Central memory CD4-positive, alpha-beta T cell (primary cell): Measurements from ENCODE around the gene IFI27L1.

ENCODE experiments used
- DNase-seq: peaks from one replicate; pipeline ENCODE4 v3.0.0; 2022

IFI27L1 gene

GRCh38 chr14:94081386-94081820, 293 bp downstream of the IFI27L1 start:
- no peak for DNase-seq

GRCh38 chr14:94087891-94088290, 6.8 kb downstream of the IFI27L1 start:
- DNase-seq, result no peak

- no peak for DNase-seq
These were observed 7.4 kb downstream of the IFI27L1 start for GRCh38 chr14:94088516-94088915.

- no peak for DNase-seq
These were observed 8.4 kb downstream of the IFI27L1 start for GRCh38 chr14:94089479-94089878.

- DNase-seq, result no peak
These were observed 12.3 kb downstream of the IFI27L1 start for GRCh38 chr14:94093418-94093817.

GRCh38 chr14:94097091-94097490, 16.0 kb downstream of the IFI27L1 start:
- DNase-seq, result no peak

GRCh38 chr14:94098326-94098992, 17.3 kb downstream of the IFI27L1 start:
- no peak for DNase-seq

- DNase-seq, result no peak
These were observed 17.9 kb downstream of the IFI27L1 start for GRCh38 chr14:94099006-94099405.

GRCh38 chr14:94100847-94101246, 19.7 kb downstream of the IFI27L1 start:
- no peak for DNase-seq

DNA sequence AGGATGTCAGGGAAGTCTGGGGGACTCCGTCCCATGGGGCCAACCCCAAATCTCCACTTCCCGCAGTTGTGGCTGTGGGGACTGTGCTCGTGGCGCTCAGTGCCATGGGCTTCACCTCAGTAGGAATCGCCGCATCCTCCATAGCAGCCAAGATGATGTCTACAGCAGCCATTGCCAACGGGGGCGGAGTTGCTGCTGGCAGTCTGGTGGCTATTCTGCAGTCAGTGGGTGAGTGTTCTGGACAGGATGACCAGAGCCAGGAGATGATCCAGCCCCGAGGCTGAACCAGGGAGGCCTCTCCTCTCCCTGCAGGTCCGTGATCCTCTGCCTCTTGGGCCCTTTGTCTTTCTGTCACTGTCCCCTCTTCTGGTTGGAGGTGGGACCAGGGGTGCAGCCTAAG, 20.6 kb downstream of the IFI27L1 start:
- DNase-seq, result no peak

DNA sequence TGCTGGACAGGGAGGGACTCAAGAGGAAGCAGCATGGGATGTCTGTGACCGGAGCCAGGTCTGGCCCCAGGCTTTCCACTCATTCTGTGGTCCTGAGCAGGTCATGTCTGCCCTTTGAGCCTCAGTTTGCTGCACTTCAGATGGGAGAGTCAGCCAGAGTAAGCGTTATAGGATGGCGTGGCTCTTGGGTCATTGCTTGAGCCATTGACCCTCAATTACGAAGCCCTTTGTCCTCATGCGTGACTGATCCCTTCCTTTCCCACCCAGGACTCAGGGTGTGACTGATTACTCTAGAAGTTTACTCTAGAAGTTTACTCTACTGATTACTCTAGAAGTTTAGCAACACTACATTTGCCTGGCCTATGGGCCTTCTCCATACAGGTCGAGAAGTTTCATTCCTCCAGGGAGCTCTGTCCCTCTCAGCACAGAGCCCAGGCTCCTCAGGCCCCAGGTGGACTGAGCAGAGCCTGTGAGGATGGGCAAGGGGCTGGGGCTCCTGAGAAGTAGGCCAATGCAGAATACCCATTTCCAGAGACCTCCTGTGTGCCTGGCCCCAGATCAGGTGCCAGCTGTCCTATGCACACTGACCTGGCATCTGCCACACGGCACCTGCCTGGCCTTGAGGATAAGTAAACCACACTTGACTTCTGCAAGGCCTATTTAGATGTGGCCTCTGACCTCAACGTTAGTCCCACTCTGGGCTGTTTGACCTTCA, 21.8 kb downstream of the IFI27L1 start:
- DNase-seq, result no peak

DNA sequence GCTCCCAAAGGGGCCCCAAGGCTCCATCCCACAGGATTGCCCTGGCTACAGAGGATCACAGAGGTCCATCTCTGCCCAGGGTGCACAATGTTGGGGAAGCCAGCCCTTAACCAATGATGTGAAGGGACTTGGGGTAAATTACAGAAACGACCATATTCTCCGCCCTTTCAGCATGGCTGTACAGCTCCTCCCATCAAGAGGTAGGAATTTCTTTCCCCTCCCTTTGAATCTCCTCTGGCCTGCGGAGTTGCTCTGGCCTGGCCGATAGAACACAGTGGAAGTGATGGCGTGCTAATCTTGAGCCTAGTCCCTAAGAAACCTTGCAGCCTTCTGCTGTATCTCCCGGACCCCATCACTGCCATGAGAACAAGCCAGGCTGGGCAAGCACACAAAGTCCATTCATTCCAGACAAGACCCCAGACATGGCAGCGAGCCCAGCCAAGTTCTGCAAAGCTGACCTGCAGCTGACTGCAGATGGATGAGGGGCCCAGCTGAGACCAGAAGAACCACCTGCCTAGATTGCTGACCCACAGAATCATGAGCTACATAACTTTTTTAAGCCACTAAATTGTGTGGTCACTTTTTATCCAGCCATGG, 22.5 kb downstream of the IFI27L1 start:
- DNase-seq, result no peak

DNA sequence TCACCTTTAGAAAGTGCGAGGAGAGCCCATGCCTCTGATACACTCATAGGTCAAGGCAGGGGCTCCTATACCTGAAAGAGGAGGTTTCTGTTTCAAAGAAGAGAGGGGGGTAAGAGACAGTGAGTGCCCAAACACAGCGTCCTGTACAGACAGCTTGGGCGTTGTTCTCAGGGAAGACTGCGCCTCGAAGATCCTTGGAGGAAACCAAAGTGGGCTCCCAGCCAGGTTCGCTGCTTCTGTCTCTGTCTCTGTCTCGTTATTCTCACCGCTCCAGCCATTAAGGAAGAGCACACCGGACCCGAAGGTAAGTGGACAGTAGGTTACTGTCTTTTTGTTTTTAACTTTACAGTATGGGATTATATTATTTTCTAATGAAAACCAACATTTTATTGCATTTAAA, 23.6 kb downstream of the IFI27L1 start:
- DNase-seq, result no peak

- no peak for DNase-seq
These were observed 28.8 kb downstream of the IFI27L1 start for GRCh38 chr14:94109915-94110250.

GRCh38 chr14:94110552-94111181, 29.6 kb downstream of the IFI27L1 start, which contains the start of gene IFI27:
TSS of gene IFI27 (plus strand) at chr14:94110736.
- DNase-seq, result no peak

DNA sequence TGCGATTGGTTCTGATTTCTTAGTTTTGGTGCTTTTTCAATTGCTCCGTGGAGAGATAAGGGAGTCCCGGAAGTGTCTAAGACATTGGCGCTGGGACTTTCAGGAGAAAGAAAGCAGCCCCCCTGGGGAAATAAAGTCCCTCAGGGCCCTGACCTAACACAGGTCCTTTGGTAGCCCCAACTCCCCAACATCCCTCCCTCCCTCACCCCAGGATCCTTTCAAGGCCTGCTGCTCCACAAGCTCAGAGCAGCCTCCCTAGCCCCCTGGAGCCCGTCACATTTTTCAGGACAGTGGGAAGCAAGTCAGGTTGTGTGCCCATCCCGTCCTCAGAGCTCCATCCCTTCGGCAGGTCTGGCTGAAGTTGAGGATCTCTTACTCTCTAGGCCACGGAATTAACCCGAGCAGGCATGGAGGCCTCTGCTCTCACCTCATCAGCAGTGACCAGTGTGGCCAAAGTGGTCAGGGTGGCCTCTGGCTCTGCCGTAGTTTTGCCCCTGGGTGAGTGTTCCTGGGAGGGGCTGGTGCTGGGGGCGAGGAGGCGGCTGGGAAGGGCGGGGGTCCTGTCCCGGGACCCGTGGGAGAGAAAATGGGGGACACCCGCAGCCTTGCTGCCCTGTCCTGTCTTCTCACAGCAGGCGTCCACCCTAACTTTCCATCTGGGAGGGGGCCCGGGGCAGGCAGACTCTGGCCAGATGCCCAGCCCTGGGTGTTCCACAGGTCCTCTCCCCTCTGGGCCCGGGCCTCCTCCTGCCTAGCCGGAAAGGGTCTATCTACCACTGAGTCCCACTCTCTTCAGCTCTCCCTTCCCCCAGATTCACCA, 30.4 kb downstream of the IFI27L1 start:
- no peak for DNase-seq

GRCh38 chr14:94112513-94113063, 31.5 kb downstream of the IFI27L1 start:
- no peak for DNase-seq

GRCh38 chr14:94113073-94113472, 32.0 kb downstream of the IFI27L1 start:
- DNase-seq, result no peak

GRCh38 chr14:94113490-94113889, 32.4 kb downstream of the IFI27L1 start:
- DNase-seq, result no peak

- no peak for DNase-seq
These were observed 32.9 kb downstream of the IFI27L1 start for GRCh38 chr14:94113908-94114588.

- no peak for DNase-seq
These were observed 33.5 kb downstream of the IFI27L1 start for GRCh38 chr14:94114589-94115057.
